CD8-positive, alpha-beta memory T cell (primary cell): ENCODE results near the gene ADAM17. TPM values are rescaled to one million over a fixed set of nuclear protein-coding genes. Genes with fewer than 3 reads are reported as not detected.

Experiments
- CTCF ChIA-PET: fragments of 350-600 bp; sonication (Branson Sonifier 250); formaldehyde crosslinking; loops from one replicate; lab custom pipeline; 2021; ENCODE audit warnings: antibody characterized with exemption; lab: Charles Lee
- POLR2A ChIA-PET: fragments of 350-600 bp; sonication (Branson Sonifier 250); formaldehyde crosslinking; loops from one replicate; lab custom pipeline; 2021; ENCODE audit warnings: antibody characterized with exemption; lab: Charles Lee
- DNase-seq, 5 donors: peaks; one replicate each; pipeline versions ENCODE4 v3.0.0 to v3.0.0-alpha.2; 2020 to 2022; ENCODE audit warnings: mixed read lengths in 1 of 5
- H3K27ac ChIP-seq: one replicate; pipeline ENCODE4 v1.7.0; 2013; ENCODE audit warnings: low read depth, mild to moderate bottlenecking, low read length, moderate library complexity
- H3K27me3 ChIP-seq: 2 replicates; pipeline ENCODE4 v1.7.0; 2013; ENCODE audit warnings: low read length, mild to moderate bottlenecking; ENCODE audit not compliant: insufficient read depth, poor library complexity, severe bottlenecking
- H3K36me3 ChIP-seq: 2 replicates; pipeline ENCODE4 v1.7.0; 2013; ENCODE audit warnings: mild to moderate bottlenecking, low read length, moderate library complexity; ENCODE audit not compliant: insufficient read depth
- H3K4me1 ChIP-seq: 2 replicates; pipeline ENCODE4 v1.7.0; 2013; ENCODE audit warnings: mild to moderate bottlenecking, low read length, moderate library complexity; ENCODE audit not compliant: insufficient read depth
- H3K4me3 ChIP-seq: 2 replicates; pipeline ENCODE4 v1.7.0; 2013; ENCODE audit warnings: mild to moderate bottlenecking, low read length
- H3K9me3 ChIP-seq: 2 replicates; pipeline ENCODE4 v1.7.0; 2013; ENCODE audit warnings: mild to moderate bottlenecking, low read length
- H3K27ac Mint-ChIP-seq, 8 donors: one replicate each; pipeline ENCODE4 v1.8.0; 2020 to 2021; ENCODE audit warnings: mixed read lengths in 8 of 8, mild to moderate bottlenecking in 6 of 8, inconsistent platforms in 3 of 8, moderate library complexity in 3 of 8
- H3K27me3 Mint-ChIP-seq, 2 donors: one replicate each; pipeline ENCODE4 v1.8.0; 2020 to 2021; ENCODE audit warnings: mixed read lengths in 2 of 2, mild to moderate bottlenecking in 1 of 2, moderate library complexity in 1 of 2
- H3K36me3 Mint-ChIP-seq, 3 donors: one replicate each; pipeline ENCODE4 v1.8.0; 2020 to 2021; ENCODE audit warnings: mixed read lengths in 3 of 3, inconsistent platforms in 1 of 3, mild to moderate bottlenecking in 1 of 3
- H3K4me1 Mint-ChIP-seq, 3 donors: one replicate each; pipeline ENCODE4 v1.8.0; 2020 to 2021; ENCODE audit warnings: mixed read lengths in 3 of 3, inconsistent platforms in 1 of 3, mild to moderate bottlenecking in 1 of 3
- H3K4me3 Mint-ChIP-seq, 7 donors: one replicate each; pipeline ENCODE4 v1.8.0; 2020 to 2021; ENCODE audit warnings: mixed read lengths in 7 of 7, mild to moderate bottlenecking in 6 of 7, moderate library complexity in 4 of 7, inconsistent platforms in 2 of 7
- H3K9me3 Mint-ChIP-seq, 5 donors: one replicate each; pipeline ENCODE4 v1.8.0; 2020 to 2022; ENCODE audit warnings: mixed read lengths in 5 of 5, mild to moderate bottlenecking in 3 of 5, moderate library complexity in 2 of 5, inconsistent platforms in 1 of 5
- polyA plus RNA-seq: library from polyadenylated mRNA; unstranded; fragments of 300-500 nt; fragmentation: Illumina TruSeq; gene quantifications from one replicate; pipeline ENCODE4 v1.2.3, GENCODE V29; 2021
- total RNA-seq, 2 experiments: library from RNA; stranded (reverse); gene quantifications; one replicate each; pipeline ENCODE4 v1.2.3, GENCODE V29; 2021

ADAM17 gene
- total and polyA plus RNA-seq, 3 experiments from 2014 or later: 12.6 to 20.9 (median 17.9) TPM

- POLR2A ChIA-PET: no interaction called here
- H3K27ac ChIP-seq: no peak overlapping the region
- H3K4me1 ChIP-seq: no peaks in the 10 kb centered on the region
- no peaks in the 10 kb centered on the region for H3K9me3 ChIP-seq
- Mint-ChIP-seq H3K27ac (no peak overlapping the region), H3K4me3 (no peak overlapping the region), H3K4me1 (peaks cover 12 to 15% (median 14%) of the 10 kb centered on the region in 3 donors), H3K9me3 (no peaks in the 10 kb centered on the region), H3K36me3 (peaks cover 0 to 73% (median 18%) of the 10 kb centered on the region in 3 donors), H3K27me3 (no peaks in the 10 kb centered on the region)
- DNase-seq: no peak
- H3K27me3 ChIP-seq: no peaks in the 10 kb centered on the region
- CTCF ChIA-PET: interaction anchor here (0.7 kb wide), 1 partner anchor 11 kb away, joined by 4 read pairs; no protein-coding TSS in a partner anchor
- H3K4me3 ChIP-seq: no peak overlapping the region
- H3K36me3 ChIP-seq: peaks cover 11% of the 10 kb centered on the region
These were observed 23.2 kb downstream of the ADAM17 start for GRCh38 chr2:9532421-9532820.

- ChIA-PET POLR2A (no interaction called here), CTCF (interaction anchor here (1.6 kb wide), 1 partner anchor 36 kb away, joined by 4 read pairs; no protein-coding TSS in a partner anchor)
- H3K4me1 ChIP-seq: no peaks in the 10 kb centered on the region
- H3K27me3 ChIP-seq: no peaks in the 10 kb centered on the region
- Mint-ChIP-seq H3K27me3 (no peaks in the 10 kb centered on the region), H3K27ac (peak overlapping the region in 1 of 8 donors; percentile 46), H3K36me3 (peaks cover 0 to 76% (median 23%) of the 10 kb centered on the region in 3 donors), H3K4me1 (peaks cover 0 to 11% (median 8%) of the 10 kb centered on the region in 3 donors), H3K9me3 (no peaks in the 10 kb centered on the region), H3K4me3 (no peak overlapping the region)
- no peak for DNase-seq
- no peaks in the 10 kb centered on the region for H3K9me3 ChIP-seq
- H3K4me3 ChIP-seq: no peak overlapping the region
- no peak overlapping the region for H3K27ac ChIP-seq
- H3K36me3 ChIP-seq: peaks cover 26% of the 10 kb centered on the region
These were observed 27.4 kb downstream of the ADAM17 start for GRCh38 chr2:9527995-9528787.

GRCh38 chr2:9525266-9525665, 30.4 kb downstream of the ADAM17 start:
- Mint-ChIP-seq H3K4me3 (no peak overlapping the region), H3K4me1 (peaks cover 0 to 11% (median 8%) of the 10 kb centered on the region in 3 donors), H3K27ac (peak overlapping the region in 3 of 8 donors; percentile 6 to 70 (median 44)), H3K27me3 (no peaks in the 10 kb centered on the region), H3K36me3 (peaks cover 2 to 82% (median 26%) of the 10 kb centered on the region in 3 donors), H3K9me3 (no peaks in the 10 kb centered on the region)
- ChIA-PET POLR2A (interaction anchor here (0.5 kb wide), 1 partner anchor 431 kb away, joined by 3 read pairs; no protein-coding TSS in a partner anchor), CTCF (interaction anchor here (0.6 kb wide), 1 partner anchor 54 kb away, joined by 3 read pairs; no protein-coding TSS in a partner anchor)
- H3K9me3 ChIP-seq: no peaks in the 10 kb centered on the region
- no peak overlapping the region for H3K27ac ChIP-seq
- no peak overlapping the region for H3K4me3 ChIP-seq
- H3K4me1 ChIP-seq: no peaks in the 10 kb centered on the region
- no peaks in the 10 kb centered on the region for H3K27me3 ChIP-seq
- no peak for DNase-seq
- peaks cover 39% of the 10 kb centered on the region for H3K36me3 ChIP-seq

- Histone ChIP-seq H3K27ac (no peak overlapping the region), H3K36me3 (peaks cover 49% of the 10 kb centered on the region), H3K4me3 (no peak overlapping the region), H3K27me3 (no peaks in the 10 kb centered on the region), H3K9me3 (no peaks in the 10 kb centered on the region), H3K4me1 (no peaks in the 10 kb centered on the region)
- no peaks in the 10 kb centered on the region for H3K9me3 Mint-ChIP-seq
- ChIA-PET CTCF (no interaction called here), POLR2A (no interaction called here)
- DNase-seq: no peak
- no peak overlapping the region for H3K4me3 Mint-ChIP-seq
- H3K27ac Mint-ChIP-seq: peak overlapping the region in 2 of 8 donors; percentile 34 to 42
- H3K4me1 Mint-ChIP-seq: peaks cover 0 to 10% (median 8%) of the 10 kb centered on the region in 3 donors
- H3K36me3 Mint-ChIP-seq: peaks cover 6 to 82% (median 28%) of the 10 kb centered on the region in 3 donors
- H3K27me3 Mint-ChIP-seq: no peaks in the 10 kb centered on the region
These were observed 31.3 kb downstream of the ADAM17 start for GRCh38 chr2:9524291-9524690.

GRCh38 chr2:9519250-9519649, 36.4 kb downstream of the ADAM17 start:
- CTCF ChIA-PET: no interaction called here
- Histone ChIP-seq H3K36me3 (peaks cover 33% of the 10 kb centered on the region), H3K4me1 (no peaks in the 10 kb centered on the region), H3K9me3 (no peaks in the 10 kb centered on the region), H3K27ac (no peak overlapping the region), H3K27me3 (no peaks in the 10 kb centered on the region), H3K4me3 (no peak overlapping the region)
- H3K27me3 Mint-ChIP-seq: no peaks in the 10 kb centered on the region
- H3K36me3 Mint-ChIP-seq: peaks cover 18 to 74% (median 23%) of the 10 kb centered on the region in 3 donors
- peak overlapping the region in 1 of 8 donors; percentile 9 for H3K27ac Mint-ChIP-seq
- H3K4me1 Mint-ChIP-seq: no peaks in the 10 kb centered on the region
- POLR2A ChIA-PET: no interaction called here
- no peak overlapping the region for H3K4me3 Mint-ChIP-seq
- DNase-seq: no peak
- H3K9me3 Mint-ChIP-seq: no peaks in the 10 kb centered on the region

GRCh38 chr2:9518780-9519179, 36.9 kb downstream of the ADAM17 start:
- Histone ChIP-seq H3K9me3 (no peaks in the 10 kb centered on the region), H3K4me1 (no peaks in the 10 kb centered on the region), H3K27ac (no peak overlapping the region), H3K27me3 (no peaks in the 10 kb centered on the region), H3K36me3 (peaks cover 31% of the 10 kb centered on the region), H3K4me3 (no peak overlapping the region)
- POLR2A ChIA-PET: no interaction called here
- H3K27me3 Mint-ChIP-seq: no peaks in the 10 kb centered on the region
- no peak overlapping the region for H3K4me3 Mint-ChIP-seq
- H3K4me1 Mint-ChIP-seq: no peaks in the 10 kb centered on the region
- H3K36me3 Mint-ChIP-seq: peaks cover 18 to 73% (median 23%) of the 10 kb centered on the region in 3 donors
- no peak overlapping the region for H3K27ac Mint-ChIP-seq
- no peak for DNase-seq
- CTCF ChIA-PET: interaction anchor here (1.1 kb wide), 1 partner anchor 13 kb away, joined by 3 read pairs; no protein-coding TSS in a partner anchor
- no peaks in the 10 kb centered on the region for H3K9me3 Mint-ChIP-seq

GRCh38 chr2:9518163-9518562, 37.5 kb downstream of the ADAM17 start:
- no peaks in the 10 kb centered on the region for H3K27me3 ChIP-seq
- H3K27me3 Mint-ChIP-seq: no peaks in the 10 kb centered on the region
- no peaks in the 10 kb centered on the region for H3K9me3 ChIP-seq
- no peak overlapping the region for H3K27ac Mint-ChIP-seq
- ChIA-PET POLR2A (interaction anchor here (0.6 kb wide), 1 partner anchor 9 kb away, joined by 3 read pairs; no protein-coding TSS in a partner anchor), CTCF (interaction anchor here (1.1 kb wide), 1 partner anchor 12 kb away, joined by 3 read pairs; no protein-coding TSS in a partner anchor)
- H3K4me3 Mint-ChIP-seq: no peak overlapping the region
- H3K4me3 ChIP-seq: no peak overlapping the region
- no peaks in the 10 kb centered on the region for H3K4me1 Mint-ChIP-seq
- H3K27ac ChIP-seq: no peak overlapping the region
- H3K36me3 Mint-ChIP-seq: peaks cover 23 to 74% (median 23%) of the 10 kb centered on the region in 3 donors
- H3K36me3 ChIP-seq: peaks cover 35% of the 10 kb centered on the region
- H3K4me1 ChIP-seq: no peaks in the 10 kb centered on the region
- H3K9me3 Mint-ChIP-seq: no peaks in the 10 kb centered on the region
- DNase-seq: no peak
